PFSK-1 (cell line): ENCODE data around the gene ADAMTS15.

ENCODE experiments used
- FOXP2 ChIP-seq: optimal IDR thresholded peaks from 2 replicates; pipeline ENCODE3; 2011; ENCODE audit warnings: borderline replicate concordance, control low read depth, inconsistent platforms; ENCODE audit not compliant: insufficient read depth; ENCODE audit errors: extremely low read length, extremely low read depth
- POLR2AphosphoS5 ChIP-seq: IDR thresholded peaks from 2 replicates; pipeline ENCODE4 v1.6.1; 2012; ENCODE audit warnings: low read depth, mild to moderate bottlenecking, control low read depth, low read length, moderate library complexity
- REST ChIP-seq, 2 experiments: IDR thresholded peaks; 2 replicates each; pipeline versions ENCODE4 v1.6.1 to v1.8.0; 2011 to 2012; ENCODE audit warnings: low read depth in 2 of 2, low read length in 2 of 2, control low read depth in 1 of 2, inconsistent platforms in 1 of 2, mild to moderate bottlenecking in 1 of 2, moderate library complexity in 1 of 2; ENCODE audit not compliant: insufficient read depth in 1 of 2
- SIN3A ChIP-seq: IDR thresholded peaks from 2 replicates; pipeline ENCODE4 v1.6.1; 2012; ENCODE audit warnings: mild to moderate bottlenecking, low read length, moderate library complexity, borderline replicate concordance; ENCODE audit not compliant: insufficient read depth
- TAF1 ChIP-seq: IDR thresholded peaks from 2 replicates; pipeline ENCODE4 v1.6.1; 2012; ENCODE audit warnings: low read length, control low read depth, borderline replicate concordance; ENCODE audit not compliant: insufficient read depth

Gene ADAMTS15

GRCh38 chr11:130451231-130452019 is 3.0 kb downstream of the ADAMTS15 start:
- no peak for TF ChIP-seq FOXP2
- no peak for TF ChIP-seq TAF1
- no peak for TF ChIP-seq REST (IDR thresholded peaks at IDR 0.05; ENCODE audit: insufficient read depth in 1 of 2, low read depth in 2 of 2, low read length in 2 of 2)
- no peak for TF ChIP-seq POLR2AphosphoS5
- TF ChIP-seq SIN3A, result no peak

DNA sequence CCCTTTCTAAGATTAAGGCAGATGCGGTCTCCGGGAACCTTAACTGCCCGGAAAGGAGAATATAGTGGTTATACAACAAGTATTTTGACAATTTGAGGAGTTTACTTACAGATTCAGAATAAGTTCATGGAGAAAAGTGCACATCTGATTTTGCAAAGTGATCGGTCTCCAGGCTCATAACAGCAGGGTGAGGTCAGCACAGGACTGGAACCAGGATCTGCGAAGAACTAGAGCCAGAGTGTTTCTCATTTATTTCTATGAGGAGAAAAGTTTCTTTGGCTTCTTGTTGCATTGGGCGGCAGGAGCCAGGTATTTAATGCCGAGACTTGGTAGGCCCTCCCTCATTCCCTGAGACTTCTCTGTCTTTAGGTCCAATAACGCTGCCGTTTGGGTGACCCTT is 3.7 kb downstream of the ADAMTS15 start:
- TF ChIP-seq POLR2AphosphoS5 (no peak), TAF1 (no peak), FOXP2 (no peak), REST (IDR thresholded peaks at IDR 0.05; ENCODE audit: insufficient read depth in 1 of 2, low read depth in 2 of 2, low read length in 2 of 2) (no peak), SIN3A (no peak)

GRCh38 chr11:130452940-130453339 is 4.5 kb downstream of the ADAMTS15 start:
- TF ChIP-seq POLR2AphosphoS5 (no peak), REST (IDR thresholded peaks at IDR 0.05; ENCODE audit: insufficient read depth in 1 of 2, low read depth in 2 of 2, low read length in 2 of 2) (no peak), TAF1 (no peak), SIN3A (no peak), FOXP2 (no peak)

GRCh38 chr11:130454491-130455252 is 6.2 kb downstream of the ADAMTS15 start:
- TF ChIP-seq SIN3A (no peak), REST (IDR thresholded peaks at IDR 0.05; ENCODE audit: insufficient read depth in 1 of 2, low read depth in 2 of 2, low read length in 2 of 2) (no peak), FOXP2 (no peak), POLR2AphosphoS5 (no peak), TAF1 (no peak)

- TF ChIP-seq REST (IDR thresholded peaks at IDR 0.05; ENCODE audit: insufficient read depth in 1 of 2, low read depth in 2 of 2, low read length in 2 of 2) (no peak), FOXP2 (no peak), POLR2AphosphoS5 (no peak), SIN3A (no peak), TAF1 (no peak)
Observed at GRCh38 chr11:130455483-130456127, 7.2 kb downstream of the ADAMTS15 start.
